MM.1S (cell line): Measurements from ENCODE around the gene EEPD1.

Experiments
- DNase-seq: peaks from one replicate; pipeline ENCODE4 v3.0.0-alpha.2; 2015
- H2AFZ ChIP-seq: fragments of 300-600 bp; sonication (generic); 2 replicates; pipeline ENCODE4 v1.6.0; 2016; ENCODE audit warnings: antibody characterized with exemption, low read length
- H3F3A ChIP-seq: fragments of 300-600 bp; sonication (generic); 2 replicates; pipeline ENCODE4 v1.6.1; 2016; ENCODE audit warnings: mild to moderate bottlenecking, antibody characterized with exemption, low read length, moderate library complexity, mixed read lengths; ENCODE audit not compliant: insufficient read depth
- H3K27ac ChIP-seq: fragments of 300-600 bp; sonication (generic); 2 replicates; pipeline ENCODE4 v1.5.1; 2016; ENCODE audit warnings: mild to moderate bottlenecking, low read length
- H3K27me3 ChIP-seq: fragments of 300-600 bp; sonication (generic); replicated peaks from 2 replicates; pipeline ENCODE4 v1.6.0; 2016; ENCODE audit warnings: low read length; ENCODE audit not compliant: insufficient read depth
- H3K36me3 ChIP-seq: fragments of 300-600 bp; sonication (generic); replicated peaks from 2 replicates; pipeline ENCODE4 v1.6.1; 2016; ENCODE audit warnings: mild to moderate bottlenecking, low read length, mixed read lengths; ENCODE audit not compliant: insufficient read depth
- H3K4me1 ChIP-seq: fragments of 300-600 bp; sonication (generic); 2 replicates; pipeline ENCODE4 v1.6.1; 2016; ENCODE audit warnings: low read length, mixed read lengths
- H3K4me2 ChIP-seq: fragments of 300-600 bp; sonication (generic); 2 replicates; pipeline ENCODE4 v1.6.0; 2016; ENCODE audit warnings: low read depth, low read length
- H3K4me3 ChIP-seq: fragments of 300-600 bp; sonication (generic); 2 replicates; pipeline ENCODE4 v1.5.1; 2016; ENCODE audit warnings: low read length, mixed read lengths
- H3K79me2 ChIP-seq: fragments of 300-600 bp; sonication (generic); 2 replicates; pipeline ENCODE4 v1.6.1; 2016; ENCODE audit warnings: mixed run types, low read length, mixed read lengths
- H3K9ac ChIP-seq: fragments of 300-600 bp; sonication (generic); 2 replicates; pipeline ENCODE4 v1.6.1; 2016; ENCODE audit warnings: low read length, mixed read lengths
- H3K9me2 ChIP-seq: fragments of 300-600 bp; sonication (generic); replicated peaks from 2 replicates; pipeline ENCODE4 v1.6.1; 2016; ENCODE audit warnings: mild to moderate bottlenecking, low read length, mixed read lengths; ENCODE audit not compliant: insufficient read depth
- H3K9me3 ChIP-seq: fragments of 300-600 bp; sonication (generic); replicated peaks from 2 replicates; pipeline ENCODE4 v1.6.1; 2016; ENCODE audit warnings: mild to moderate bottlenecking, low read length, mixed read lengths; ENCODE audit not compliant: insufficient read depth
- H4K20me1 ChIP-seq: fragments of 300-600 bp; sonication (generic); 2 replicates; pipeline ENCODE4 v1.6.1; 2016; ENCODE audit warnings: mild to moderate bottlenecking, low read length, moderate library complexity, mixed read lengths; ENCODE audit not compliant: insufficient read depth
- EZH2 ChIP-seq: fragments of 300-600 bp; sonication (generic); optimal IDR thresholded peaks from 2 replicates; pipeline ENCODE3; 2017; ENCODE audit warnings: low read depth, mild to moderate bottlenecking, antibody characterized with exemption, low read length, mixed read lengths
- EZH2phosphoT487 ChIP-seq: fragments of 300-600 bp; sonication (generic); IDR thresholded peaks from 2 replicates; pipeline ENCODE4 v1.6.1; 2018; ENCODE audit warnings: antibody characterized with exemption, low read length
- TF ChIP-seq, protein P1 (sequence below): fragments of 300-600 bp; sonication (generic); IDR thresholded peaks from 2 replicates; pipeline ENCODE4 v1.5.1; 2016; ENCODE audit warnings: antibody characterized with exemption, low read length, mixed read lengths

The EEPD1 gene

DNA sequence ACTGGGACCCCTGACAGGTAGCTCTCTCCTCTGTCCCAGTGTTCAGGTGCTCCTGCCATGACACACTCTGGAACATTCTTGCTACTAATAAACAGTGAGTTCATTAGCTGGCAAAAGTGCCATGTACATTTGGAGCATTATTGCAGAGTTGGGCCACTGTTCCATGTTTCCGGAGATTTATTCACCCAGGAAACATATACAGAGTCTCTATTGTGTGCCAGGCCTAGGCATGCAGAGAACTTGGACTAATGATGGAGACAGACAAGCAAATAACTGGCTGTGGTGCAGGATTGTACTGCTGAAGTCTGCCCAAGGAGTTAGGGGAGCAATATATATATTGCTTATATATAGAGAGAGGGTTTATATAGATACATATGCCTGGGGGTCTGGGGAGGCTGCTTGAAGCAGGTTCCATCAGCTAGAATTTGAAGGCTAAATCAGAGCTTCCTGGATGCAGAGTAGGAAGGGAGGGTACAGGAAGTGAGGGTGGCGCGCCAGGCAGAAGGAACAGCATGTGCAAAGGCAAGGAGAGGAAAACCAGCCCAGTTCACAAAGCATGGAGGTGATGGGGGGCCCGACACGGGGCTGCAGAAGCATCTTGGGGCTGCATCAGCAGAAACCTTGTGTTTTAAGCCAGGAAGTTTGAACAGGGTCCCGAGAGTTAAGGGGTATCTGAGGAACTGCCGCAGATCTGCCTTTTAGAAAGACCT lies 22.7 kb upstream of the EEPD1 start:
- Histone ChIP-seq H3K27me3 (no peaks in the 10 kb centered on the region), H3K27ac (no peak overlapping the region)
- TF ChIP-seq, protein P1, sequence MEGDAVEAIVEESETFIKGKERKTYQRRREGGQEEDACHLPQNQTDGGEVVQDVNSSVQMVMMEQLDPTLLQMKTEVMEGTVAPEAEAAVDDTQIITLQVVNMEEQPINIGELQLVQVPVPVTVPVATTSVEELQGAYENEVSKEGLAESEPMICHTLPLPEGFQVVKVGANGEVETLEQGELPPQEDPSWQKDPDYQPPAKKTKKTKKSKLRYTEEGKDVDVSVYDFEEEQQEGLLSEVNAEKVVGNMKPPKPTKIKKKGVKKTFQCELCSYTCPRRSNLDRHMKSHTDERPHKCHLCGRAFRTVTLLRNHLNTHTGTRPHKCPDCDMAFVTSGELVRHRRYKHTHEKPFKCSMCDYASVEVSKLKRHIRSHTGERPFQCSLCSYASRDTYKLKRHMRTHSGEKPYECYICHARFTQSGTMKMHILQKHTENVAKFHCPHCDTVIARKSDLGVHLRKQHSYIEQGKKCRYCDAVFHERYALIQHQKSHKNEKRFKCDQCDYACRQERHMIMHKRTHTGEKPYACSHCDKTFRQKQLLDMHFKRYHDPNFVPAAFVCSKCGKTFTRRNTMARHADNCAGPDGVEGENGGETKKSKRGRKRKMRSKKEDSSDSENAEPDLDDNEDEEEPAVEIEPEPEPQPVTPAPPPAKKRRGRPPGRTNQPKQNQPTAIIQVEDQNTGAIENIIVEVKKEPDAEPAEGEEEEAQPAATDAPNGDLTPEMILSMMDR, result no peak

DNA sequence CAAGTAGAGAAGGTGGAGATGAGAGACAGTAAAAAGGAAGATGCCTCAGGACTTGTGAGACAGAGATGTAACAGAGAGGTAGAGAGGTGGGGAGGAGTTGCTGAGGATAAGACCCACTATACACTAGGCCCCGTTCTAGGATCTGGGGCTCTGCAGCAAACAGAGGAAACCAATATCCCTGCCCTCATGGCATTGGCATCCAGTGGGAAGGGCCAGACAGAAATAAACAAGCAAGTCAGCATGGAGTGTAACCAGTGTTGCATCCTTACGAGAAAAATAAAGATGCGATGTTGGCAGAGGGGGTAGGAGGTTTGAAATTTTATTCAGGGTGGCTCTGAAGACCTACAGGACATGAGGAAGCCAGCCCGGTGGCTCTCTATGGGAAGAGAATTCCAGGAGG lies 22.0 kb upstream of the EEPD1 start:
- H3F3A ChIP-seq, result no peaks in the 10 kb centered on the region
- no peak overlapping the region for H3K4me3 ChIP-seq
- no peak overlapping the region for H3K9ac ChIP-seq
- H3K27me3 ChIP-seq, result no peaks in the 10 kb centered on the region
- H3K9me2 ChIP-seq, result no peaks in the 10 kb centered on the region
- no peak overlapping the region for H3K27ac ChIP-seq
- no peak overlapping the region for H3K4me2 ChIP-seq
- H3K36me3 ChIP-seq, result no peaks in the 10 kb centered on the region
- no peak for DNase-seq
- TF ChIP-seq EZH2phosphoT487 (no peak), EZH2 (no peak)
- TF ChIP-seq, protein P1, result no peak
- H3K4me1 ChIP-seq, result no peaks in the 10 kb centered on the region
- H3K9me3 ChIP-seq, result no peaks in the 10 kb centered on the region
- no peaks in the 10 kb centered on the region for H4K20me1 ChIP-seq
- H3K79me2 ChIP-seq, result no peaks in the 10 kb centered on the region
- no peak overlapping the region for H2AFZ ChIP-seq

More for the DNA sequence above, 22.7 kb upstream of the EEPD1 start:
- Histone ChIP-seq H3K4me3 (no peak overlapping the region), H3K9me2 (no peaks in the 10 kb centered on the region), H4K20me1 (no peaks in the 10 kb centered on the region), H3K79me2 (no peaks in the 10 kb centered on the region), H3K9ac (no peak overlapping the region), H3K4me2 (no peak overlapping the region), H2AFZ (no peak overlapping the region), H3K4me1 (no peaks in the 10 kb centered on the region), H3K36me3 (no peaks in the 10 kb centered on the region), H3F3A (no peaks in the 10 kb centered on the region), H3K9me3 (no peaks in the 10 kb centered on the region)
- no peak for DNase-seq

DNA sequence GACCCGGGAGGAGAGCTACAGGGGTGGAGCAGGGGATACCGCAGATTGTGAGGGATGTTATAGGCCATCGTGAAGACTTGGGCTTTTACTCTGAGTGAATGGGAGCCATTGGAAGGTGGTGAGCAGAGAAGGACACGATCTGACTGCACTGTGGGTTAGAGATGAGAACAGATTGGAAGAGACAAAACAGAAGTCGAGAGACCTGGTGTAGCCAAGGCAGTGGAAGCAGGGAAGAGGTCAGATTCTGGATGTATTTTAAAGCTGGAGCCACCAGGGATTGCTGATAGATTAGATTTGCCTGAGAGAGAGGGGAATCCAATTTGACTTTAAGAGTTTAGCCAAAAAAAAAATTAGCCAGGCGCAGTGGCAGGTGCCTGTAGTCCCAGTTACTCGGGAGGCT lies 21.6 kb upstream of the EEPD1 start:
- Histone ChIP-seq H3K36me3 (no peaks in the 10 kb centered on the region), H3K9ac (no peak overlapping the region), H3K79me2 (no peaks in the 10 kb centered on the region), H3K4me2 (no peak overlapping the region), H3K27me3 (no peaks in the 10 kb centered on the region), H3K4me1 (no peaks in the 10 kb centered on the region), H4K20me1 (no peaks in the 10 kb centered on the region), H3K9me2 (no peaks in the 10 kb centered on the region), H2AFZ (no peak overlapping the region), H3K9me3 (no peaks in the 10 kb centered on the region), H3F3A (no peaks in the 10 kb centered on the region), H3K27ac (no peak overlapping the region), H3K4me3 (no peak overlapping the region)
- DNase-seq, result no peak
- TF ChIP-seq EZH2phosphoT487 (no peak), EZH2 (no peak)
- TF ChIP-seq, protein P1, result no peak
